ENCODE data around the gene CUL1. TPM values are rescaled to one million over a fixed set of nuclear protein-coding genes. Genes with fewer than 3 reads are reported as not detected.

Gene CUL1
- total RNA-seq, 1 donor from 2014 or later: 57.2 TPM

- intact Hi-C loops (cut with micrococcal nuclease): no loop called here
Measured at GRCh38 chr7:148799893-148800555, 101.3 kb downstream of the CUL1 start.

GRCh38 chr7:148800677-148801076, 102.0 kb downstream of the CUL1 start:
- intact Hi-C loops (cut with micrococcal nuclease): no loop called here

- intact Hi-C loops (cut with micrococcal nuclease): no loop called here
Measured at GRCh38 chr7:148802101-148802493, 103.4 kb downstream of the CUL1 start.

GRCh38 chr7:148803094-148803493, 104.4 kb downstream of the CUL1 start:
- intact Hi-C loops (cut with micrococcal nuclease): no loop called here

- intact Hi-C loops (cut with micrococcal nuclease): no loop called here
Measured at GRCh38 chr7:148804343-148805235, 105.9 kb downstream of the CUL1 start.

- intact Hi-C loops (cut with micrococcal nuclease): no loop called here
Measured at GRCh38 chr7:148806187-148806586, 107.5 kb downstream of the CUL1 start.

GRCh38 chr7:148807436-148807835, 108.7 kb downstream of the CUL1 start:
- intact Hi-C loops (cut with micrococcal nuclease): no loop called here

- intact Hi-C loops (cut with micrococcal nuclease): loop anchor here (5.0 kb wide), 1 partner anchor 152 kb away; no protein-coding TSS in a partner anchor
Measured at GRCh38 chr7:148809856-148810255, 111.2 kb downstream of the CUL1 start.

GRCh38 chr7:148811892-148812291, 113.2 kb downstream of the CUL1 start:
- intact Hi-C loops (cut with micrococcal nuclease): loop anchor here (5.0 kb wide), 1 partner anchor 150 kb away; no protein-coding TSS in a partner anchor

GRCh38 chr7:148813890-148814289, 115.2 kb downstream of the CUL1 start:
- intact Hi-C loops (cut with micrococcal nuclease): loop anchor here (5.0 kb wide), 1 partner anchor 148 kb away; no protein-coding TSS in a partner anchor

GRCh38 chr7:148814922-148815559, 116.3 kb downstream of the CUL1 start:
- intact Hi-C loops (cut with micrococcal nuclease): loop anchor here (5.0 kb wide), 1 partner anchor 147 kb away; no protein-coding TSS in a partner anchor

- intact Hi-C loops (cut with micrococcal nuclease): no loop called here
Measured at GRCh38 chr7:148815612-148816011, 116.9 kb downstream of the CUL1 start.

- intact Hi-C loops (cut with micrococcal nuclease): no loop called here
Measured at GRCh38 chr7:148819697-148820360, 121.1 kb downstream of the CUL1 start.

- intact Hi-C loops (cut with micrococcal nuclease): no loop called here
Measured at GRCh38 chr7:148821422-148821821, 122.7 kb downstream of the CUL1 start.

- intact Hi-C loops (cut with micrococcal nuclease): no loop called here
Measured at GRCh38 chr7:148824864-148825263, 126.2 kb downstream of the CUL1 start.

GRCh38 chr7:148825338-148825737, 126.6 kb downstream of the CUL1 start:
- intact Hi-C loops (cut with micrococcal nuclease): no loop called here

- intact Hi-C loops (cut with micrococcal nuclease): no loop called here
Measured at GRCh38 chr7:148828965-148829364, 130.3 kb downstream of the CUL1 start.

- intact Hi-C loops (cut with micrococcal nuclease): no loop called here
Measured at GRCh38 chr7:148830897-148831692, 132.4 kb downstream of the CUL1 start.

- intact Hi-C loops (cut with micrococcal nuclease): no loop called here
Measured at GRCh38 chr7:148831782-148832181, 133.1 kb downstream of the CUL1 start.

- intact Hi-C loops (cut with micrococcal nuclease): no loop called here
Measured at GRCh38 chr7:148834605-148835004, 135.9 kb downstream of the CUL1 start.
